DOHH2 (cell line): Measurements from ENCODE around the gene ACER3.
"Not testable (repeated sequence)": the region's sequence is repeated elsewhere in the genome, so short reads cannot be mapped to it uniquely, and the experiment has no call there.

Experiments
- H3F3A ChIP-seq: fragments of 200-600 bp; sonication (generic), shearing (Covaris generic); 2 replicates; pipeline ENCODE4 v1.6.0; 2016; ENCODE audit warnings: antibody characterized with exemption, mild to moderate bottlenecking; ENCODE audit not compliant: control insufficient read depth, insufficient read depth
- H3K27ac ChIP-seq: fragments of 200-600 bp; sonication (generic); 2 replicates; pipeline ENCODE4 v1.5.1; 2014; ENCODE audit warnings: low read depth, mild to moderate bottlenecking, low read length, moderate library complexity
- H3K27me3 ChIP-seq: fragments of 200-600 bp; sonication (generic); 2 replicates; pipeline ENCODE4 v1.6.1; 2014; ENCODE audit warnings: mild to moderate bottlenecking, low read length, mixed read lengths; ENCODE audit not compliant: control insufficient read depth
- H3K36me3 ChIP-seq: fragments of 200-600 bp; sonication (generic); 2 replicates; pipeline ENCODE4 v1.6.1; 2014; ENCODE audit warnings: mild to moderate bottlenecking, low read length, moderate library complexity, mixed read lengths; ENCODE audit not compliant: control insufficient read depth
- H3K4me1 ChIP-seq: fragments of 200-600 bp; sonication (generic); 2 replicates; pipeline ENCODE4 v1.6.1; 2014; ENCODE audit warnings: mild to moderate bottlenecking, low read length, mixed read lengths; ENCODE audit not compliant: control insufficient read depth
- H3K4me2 ChIP-seq: fragments of 200-600 bp; sonication (generic); 2 replicates; pipeline ENCODE4 v1.6.0; 2014; ENCODE audit warnings: mild to moderate bottlenecking, low read length, moderate library complexity
- H3K4me3 ChIP-seq: fragments of 200-600 bp; sonication (generic); 2 replicates; pipeline ENCODE4 v1.5.1; 2014; ENCODE audit warnings: mild to moderate bottlenecking, low read length, mixed read lengths
- H3K79me2 ChIP-seq: fragments of 200-600 bp; sonication (generic); 2 replicates; pipeline ENCODE4 v1.6.1; 2014; ENCODE audit warnings: mild to moderate bottlenecking, low read length, mixed read lengths; ENCODE audit not compliant: control insufficient read depth
- H3K9me2 ChIP-seq: fragments of 200-600 bp; sonication (generic); replicated peaks from 2 replicates; pipeline ENCODE4 v1.6.1; 2014; ENCODE audit warnings: mild to moderate bottlenecking, low read length, mixed read lengths; ENCODE audit not compliant: control insufficient read depth
- H3K9me3 ChIP-seq: fragments of 200-600 bp; sonication (generic); 2 replicates; pipeline ENCODE4 v1.6.1; 2014; ENCODE audit warnings: antibody characterized with exemption, low read length, mixed read lengths; ENCODE audit not compliant: control insufficient read depth, insufficient read depth
- H4K20me1 ChIP-seq: fragments of 200-600 bp; sonication (generic); 2 replicates; pipeline ENCODE4 v1.6.0; 2014; ENCODE audit warnings: low read depth, mild to moderate bottlenecking, antibody characterized with exemption, low read length, moderate library complexity; ENCODE audit not compliant: control insufficient read depth, insufficient read depth
- EZH2phosphoT487 ChIP-seq: fragments of 200-600 bp; sonication (generic); IDR thresholded peaks from 2 replicates; pipeline ENCODE4 v1.6.1; 2017; ENCODE audit warnings: borderline replicate concordance, mild to moderate bottlenecking, antibody characterized with exemption, low read length, moderate library complexity, mixed read lengths
- TF ChIP-seq, protein P1 (sequence below): fragments of 200-600 bp; sonication (generic); IDR thresholded peaks from one replicate; pipeline ENCODE4 v1.5.1; 2014; ENCODE audit warnings: antibody characterized with exemption, mild to moderate bottlenecking, low read depth, low read length; ENCODE audit not compliant: poor library complexity, severe bottlenecking

ACER3 gene

DNA sequence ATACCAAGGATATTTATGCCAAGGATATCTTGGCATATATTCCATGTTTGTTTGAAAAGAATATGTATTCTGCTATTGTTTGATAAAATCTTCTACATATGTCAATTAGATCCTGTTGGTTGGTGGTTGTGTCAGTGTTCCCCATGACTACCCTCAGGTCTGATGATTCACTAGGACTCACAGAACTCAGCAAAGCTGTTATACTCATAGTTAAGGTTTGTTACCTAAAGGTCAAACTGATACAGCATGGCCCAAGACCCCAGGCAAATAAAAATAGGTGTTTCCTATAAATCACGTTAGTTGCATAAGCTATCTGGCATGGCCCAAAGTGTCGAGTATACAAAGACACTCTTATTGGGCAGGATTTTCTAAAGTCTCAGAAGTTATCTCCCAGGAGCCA is 143.2 kb downstream of the ACER3 start:
- H3K27me3 ChIP-seq: no peaks in the 10 kb centered on the region
- H3K27ac ChIP-seq: no peak overlapping the region
- no peaks in the 10 kb centered on the region for H4K20me1 ChIP-seq
- H3K79me2 ChIP-seq: no peaks in the 10 kb centered on the region
- H3F3A ChIP-seq: no peaks in the 10 kb centered on the region
- H3K9me2 ChIP-seq: no peaks in the 10 kb centered on the region
- no peak overlapping the region for H3K4me3 ChIP-seq
- H3K4me2 ChIP-seq: no peak overlapping the region
- H3K4me1 ChIP-seq: no peaks in the 10 kb centered on the region
- no peaks in the 10 kb centered on the region for H3K36me3 ChIP-seq
- H3K9me3 ChIP-seq: no peaks in the 10 kb centered on the region
- no peak for TF ChIP-seq EZH2phosphoT487
- TF ChIP-seq, protein P1, sequence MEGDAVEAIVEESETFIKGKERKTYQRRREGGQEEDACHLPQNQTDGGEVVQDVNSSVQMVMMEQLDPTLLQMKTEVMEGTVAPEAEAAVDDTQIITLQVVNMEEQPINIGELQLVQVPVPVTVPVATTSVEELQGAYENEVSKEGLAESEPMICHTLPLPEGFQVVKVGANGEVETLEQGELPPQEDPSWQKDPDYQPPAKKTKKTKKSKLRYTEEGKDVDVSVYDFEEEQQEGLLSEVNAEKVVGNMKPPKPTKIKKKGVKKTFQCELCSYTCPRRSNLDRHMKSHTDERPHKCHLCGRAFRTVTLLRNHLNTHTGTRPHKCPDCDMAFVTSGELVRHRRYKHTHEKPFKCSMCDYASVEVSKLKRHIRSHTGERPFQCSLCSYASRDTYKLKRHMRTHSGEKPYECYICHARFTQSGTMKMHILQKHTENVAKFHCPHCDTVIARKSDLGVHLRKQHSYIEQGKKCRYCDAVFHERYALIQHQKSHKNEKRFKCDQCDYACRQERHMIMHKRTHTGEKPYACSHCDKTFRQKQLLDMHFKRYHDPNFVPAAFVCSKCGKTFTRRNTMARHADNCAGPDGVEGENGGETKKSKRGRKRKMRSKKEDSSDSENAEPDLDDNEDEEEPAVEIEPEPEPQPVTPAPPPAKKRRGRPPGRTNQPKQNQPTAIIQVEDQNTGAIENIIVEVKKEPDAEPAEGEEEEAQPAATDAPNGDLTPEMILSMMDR: no peak

DNA sequence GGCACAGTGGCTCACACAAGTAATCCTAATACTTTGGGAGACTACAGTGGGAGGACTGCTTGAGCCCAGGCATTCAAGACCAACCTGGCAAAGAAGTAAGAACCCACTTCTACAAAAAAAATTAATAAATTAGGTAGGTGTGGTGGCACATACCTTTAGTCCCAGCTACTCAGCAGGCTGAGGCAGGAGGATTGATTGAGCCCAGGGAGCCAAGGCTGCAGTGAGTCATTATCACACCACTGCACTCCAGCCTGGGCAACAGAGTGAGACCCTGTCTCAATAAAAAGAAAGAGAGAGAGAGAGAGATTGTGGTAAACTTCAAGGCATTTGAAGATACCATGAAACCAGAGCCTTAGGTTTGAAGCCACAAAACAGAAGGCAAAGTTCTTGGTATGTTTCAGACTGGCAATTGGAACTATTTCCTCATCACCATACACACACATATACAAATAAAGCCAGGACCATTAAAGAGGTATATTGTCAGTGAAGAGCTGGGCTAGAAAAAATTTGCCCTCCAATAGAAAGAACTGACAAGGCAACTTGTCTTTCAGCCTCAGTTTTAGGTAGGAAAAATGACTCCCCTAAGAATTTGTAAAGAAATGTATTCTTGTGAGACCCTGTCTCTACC is 148.9 kb downstream of the ACER3 start:
- H3K27ac ChIP-seq: no peak overlapping the region
- TF ChIP-seq, protein P1: no peak
- no peak for TF ChIP-seq EZH2phosphoT487
- H3K4me3 ChIP-seq: no peak overlapping the region
- H3K27me3 ChIP-seq: no peaks in the 10 kb centered on the region
- no peaks in the 10 kb centered on the region for H3K79me2 ChIP-seq
- no peaks in the 10 kb centered on the region for H3F3A ChIP-seq
- no peaks in the 10 kb centered on the region for H3K9me2 ChIP-seq
- H3K36me3 ChIP-seq: no peaks in the 10 kb centered on the region
- H3K4me1 ChIP-seq: no peaks in the 10 kb centered on the region
- H4K20me1 ChIP-seq: no peaks in the 10 kb centered on the region
- H3K4me2 ChIP-seq: no peak overlapping the region
- no peaks in the 10 kb centered on the region for H3K9me3 ChIP-seq

DNA sequence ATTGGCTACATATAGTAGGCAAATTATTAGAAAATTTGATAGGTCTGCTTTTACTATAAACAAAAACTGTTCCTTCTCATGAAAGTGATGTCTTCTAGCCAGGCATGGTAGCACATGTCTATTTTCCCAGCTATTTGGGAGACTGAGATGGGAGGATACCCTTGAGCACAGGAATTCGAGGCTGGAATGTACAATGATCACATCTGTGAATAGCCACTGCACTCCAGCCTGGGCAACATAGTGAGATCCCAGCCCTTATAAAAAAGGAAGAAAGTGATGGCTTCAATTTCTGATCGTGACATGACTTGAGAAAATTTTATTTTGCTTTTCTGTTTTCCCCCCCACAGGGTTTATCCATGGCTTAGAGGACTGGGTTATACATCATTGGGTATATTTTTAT is 154.0 kb downstream of the ACER3 start:
- Histone ChIP-seq H3K27me3 (no peaks in the 10 kb centered on the region), H3K9me2 (no peaks in the 10 kb centered on the region), H3F3A (no peaks in the 10 kb centered on the region), H3K4me3 (no peak overlapping the region), H3K4me2 (no peak overlapping the region), H3K4me1 (no peaks in the 10 kb centered on the region), H3K9me3 (no peaks in the 10 kb centered on the region), H3K27ac (no peak overlapping the region), H4K20me1 (no peaks in the 10 kb centered on the region), H3K36me3 (no peaks in the 10 kb centered on the region), H3K79me2 (no peaks in the 10 kb centered on the region)
- TF ChIP-seq, protein P1: no peak
- no peak for TF ChIP-seq EZH2phosphoT487

DNA sequence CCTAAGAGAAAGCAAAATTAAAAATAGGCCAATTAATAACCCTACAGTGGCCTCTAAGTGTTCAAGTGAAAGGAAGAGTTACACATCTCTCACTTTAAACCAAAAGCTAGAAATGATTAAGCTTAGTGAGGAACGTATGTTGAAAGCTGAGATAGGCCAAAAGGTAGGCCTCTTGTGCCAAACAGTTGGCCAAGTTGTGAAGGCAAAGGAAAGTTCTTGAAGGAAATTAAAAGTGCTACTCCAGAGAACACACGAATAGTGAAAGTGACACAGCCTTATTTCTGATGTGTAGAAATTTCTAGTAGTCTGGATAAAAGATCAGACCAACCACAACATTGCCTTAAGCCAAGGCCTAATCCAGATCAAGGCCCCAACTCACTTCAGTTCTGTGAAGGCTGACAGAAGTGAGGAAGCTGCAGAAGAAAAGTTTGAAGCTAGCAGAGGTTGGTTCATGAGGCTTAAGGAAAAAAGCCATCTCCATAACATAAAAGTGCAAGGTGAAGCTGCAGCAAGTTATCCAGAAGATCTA is 157.7 kb downstream of the ACER3 start:
- not testable (repeated sequence) for H3K4me3 ChIP-seq, H3K36me3 ChIP-seq, H3K79me2 ChIP-seq, H3K9me3 ChIP-seq, H3K27me3 ChIP-seq, H3F3A ChIP-seq, H3K9me2 ChIP-seq, H3K4me1 ChIP-seq, H3K4me2 ChIP-seq, H4K20me1 ChIP-seq, H3K27ac ChIP-seq
